Upper lobe of right lung (tissue), 1 donor: Measurements from ENCODE around the gene IL31RA. TPM values are rescaled to one million over a fixed set of nuclear protein-coding genes. Genes with fewer than 3 reads are reported as not detected.

ENCODE experiments used
- ATAC-seq: fragments of 200-7000 bp; cut with Tn5 transposase; one replicate; pipeline ENCODE4 v1.9.1; 2020; ENCODE audit warnings: mild to moderate bottlenecking, moderate library complexity
- DNase-seq: peaks from one replicate; pipeline ENCODE4 v3.0.0-alpha.2; 2020
- H3K27ac ChIP-seq: fragments of 200-600 bp; one replicate; pipeline ENCODE4 v1.8.0; 2022
- H3K27me3 ChIP-seq: fragments of 200-600 bp; one replicate; pipeline ENCODE4 v1.8.0; 2022; ENCODE audit warnings: mild to moderate bottlenecking
- H3K36me3 ChIP-seq: fragments of 200-600 bp; one replicate; pipeline ENCODE4 v1.8.0; 2022
- H3K4me1 ChIP-seq: fragments of 200-600 bp; one replicate; pipeline ENCODE4 v1.8.0; 2022
- H3K4me3 ChIP-seq: fragments of 200-600 bp; one replicate; pipeline ENCODE4 v1.8.0; 2022; ENCODE audit warnings: mild to moderate bottlenecking
- H3K9me3 ChIP-seq: fragments of 200-600 bp; one replicate; pipeline ENCODE4 v1.8.0; 2022
- intact Hi-C: fragments of 100-400 bp; cut with DNase I; formaldehyde crosslinking; loops from one replicate; pipeline ENCODE4 v1.11.0; 2022
- total RNA-seq: library from RNA; stranded (reverse); fragmentation: NEBNext Ultra II Directional; extraction: Animal tissue kit (Norgen Biotek cat#: 25700); gene quantifications from one replicate; pipeline ENCODE4 v1.2.1, GENCODE V29; 2021
- TF ChIP-seq, protein P1 (sequence below): fragments of 200-600 bp; IDR thresholded peaks from one replicate; pipeline ENCODE4 v1.8.0; 2022; ENCODE audit warnings: antibody characterized with exemption
- donor health status: DM: no; HTN: yes; CAD: no; lungs with severe emphysema.

The IL31RA gene
- total RNA-seq, 1 donor from 2014 or later = 0.14 TPM

GRCh38 chr5:55841976-55842375 is 9.2 kb upstream of the IL31RA start:
- H3K27ac ChIP-seq = no peak overlapping the region
- no peak overlapping the region for H3K4me3 ChIP-seq
- no peaks in the 10 kb centered on the region for H3K27me3 ChIP-seq
- H3K4me1 ChIP-seq = no peaks in the 10 kb centered on the region
- intact Hi-C loops = no loop called here
- no peaks in the 10 kb centered on the region for H3K36me3 ChIP-seq
- ATAC-seq (no peak), DNase-seq (no peak)
- no peaks in the 10 kb centered on the region for H3K9me3 ChIP-seq
- TF ChIP-seq, protein P1, sequence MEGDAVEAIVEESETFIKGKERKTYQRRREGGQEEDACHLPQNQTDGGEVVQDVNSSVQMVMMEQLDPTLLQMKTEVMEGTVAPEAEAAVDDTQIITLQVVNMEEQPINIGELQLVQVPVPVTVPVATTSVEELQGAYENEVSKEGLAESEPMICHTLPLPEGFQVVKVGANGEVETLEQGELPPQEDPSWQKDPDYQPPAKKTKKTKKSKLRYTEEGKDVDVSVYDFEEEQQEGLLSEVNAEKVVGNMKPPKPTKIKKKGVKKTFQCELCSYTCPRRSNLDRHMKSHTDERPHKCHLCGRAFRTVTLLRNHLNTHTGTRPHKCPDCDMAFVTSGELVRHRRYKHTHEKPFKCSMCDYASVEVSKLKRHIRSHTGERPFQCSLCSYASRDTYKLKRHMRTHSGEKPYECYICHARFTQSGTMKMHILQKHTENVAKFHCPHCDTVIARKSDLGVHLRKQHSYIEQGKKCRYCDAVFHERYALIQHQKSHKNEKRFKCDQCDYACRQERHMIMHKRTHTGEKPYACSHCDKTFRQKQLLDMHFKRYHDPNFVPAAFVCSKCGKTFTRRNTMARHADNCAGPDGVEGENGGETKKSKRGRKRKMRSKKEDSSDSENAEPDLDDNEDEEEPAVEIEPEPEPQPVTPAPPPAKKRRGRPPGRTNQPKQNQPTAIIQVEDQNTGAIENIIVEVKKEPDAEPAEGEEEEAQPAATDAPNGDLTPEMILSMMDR = no peak

- no peak for ATAC-seq
- Histone ChIP-seq H3K27me3 (no peaks in the 10 kb centered on the region), H3K9me3 (no peaks in the 10 kb centered on the region), H3K36me3 (no peaks in the 10 kb centered on the region), H3K27ac (no peak overlapping the region), H3K4me1 (no peaks in the 10 kb centered on the region), H3K4me3 (no peak overlapping the region)
- intact Hi-C loops = no loop called here
- TF ChIP-seq, protein P1 = no peak
- no peak for DNase-seq
Measured at GRCh38 chr5:55847837-55848236, 3.3 kb upstream of the IL31RA start.

- ATAC-seq = no peak
- H3K4me1 ChIP-seq = no peaks in the 10 kb centered on the region
- no peak overlapping the region for H3K27ac ChIP-seq
- H3K9me3 ChIP-seq = no peaks in the 10 kb centered on the region
- no peak overlapping the region for H3K4me3 ChIP-seq
- H3K27me3 ChIP-seq = no peaks in the 10 kb centered on the region
- intact Hi-C loops = no loop called here
- TF ChIP-seq, protein P1 = no peak
- no peaks in the 10 kb centered on the region for H3K36me3 ChIP-seq
- DNase-seq = no peak
Measured at GRCh38 chr5:55848783-55849182, 2.4 kb upstream of the IL31RA start.

DNA sequence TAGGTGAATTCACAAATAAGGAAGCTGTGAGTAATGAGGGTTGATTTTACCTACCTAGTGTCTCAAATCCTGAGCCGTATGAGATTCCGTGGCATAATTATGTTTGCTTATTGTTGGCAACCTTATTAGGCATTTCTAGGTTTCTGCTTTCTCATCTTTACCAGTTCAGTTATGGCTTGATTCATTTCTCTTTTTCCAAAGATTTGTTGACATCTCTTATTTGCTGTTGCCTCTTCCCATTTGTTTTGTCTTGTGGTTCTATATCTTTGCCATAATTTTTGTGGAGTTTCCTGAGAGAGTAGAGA is 470 bp downstream of the IL31RA start:
- intact Hi-C loops = no loop called here
- Histone ChIP-seq H3K36me3 (no peaks in the 10 kb centered on the region), H3K4me1 (no peaks in the 10 kb centered on the region), H3K27me3 (no peaks in the 10 kb centered on the region), H3K4me3 (no peak overlapping the region), H3K27ac (no peak overlapping the region), H3K9me3 (no peaks in the 10 kb centered on the region)
- TF ChIP-seq, protein P1 = no peak
- ATAC-seq (no peak), DNase-seq (no peak)

GRCh38 chr5:55852503-55852902 is 1.3 kb downstream of the IL31RA start:
- H3K27ac ChIP-seq = no peak overlapping the region
- H3K36me3 ChIP-seq = no peaks in the 10 kb centered on the region
- intact Hi-C loops = no loop called here
- no peaks in the 10 kb centered on the region for H3K4me1 ChIP-seq
- DNase-seq (no peak), ATAC-seq (no peak)
- TF ChIP-seq, protein P1 = no peak
- H3K4me3 ChIP-seq = no peak overlapping the region
- H3K9me3 ChIP-seq = no peaks in the 10 kb centered on the region
- H3K27me3 ChIP-seq = no peaks in the 10 kb centered on the region

DNA sequence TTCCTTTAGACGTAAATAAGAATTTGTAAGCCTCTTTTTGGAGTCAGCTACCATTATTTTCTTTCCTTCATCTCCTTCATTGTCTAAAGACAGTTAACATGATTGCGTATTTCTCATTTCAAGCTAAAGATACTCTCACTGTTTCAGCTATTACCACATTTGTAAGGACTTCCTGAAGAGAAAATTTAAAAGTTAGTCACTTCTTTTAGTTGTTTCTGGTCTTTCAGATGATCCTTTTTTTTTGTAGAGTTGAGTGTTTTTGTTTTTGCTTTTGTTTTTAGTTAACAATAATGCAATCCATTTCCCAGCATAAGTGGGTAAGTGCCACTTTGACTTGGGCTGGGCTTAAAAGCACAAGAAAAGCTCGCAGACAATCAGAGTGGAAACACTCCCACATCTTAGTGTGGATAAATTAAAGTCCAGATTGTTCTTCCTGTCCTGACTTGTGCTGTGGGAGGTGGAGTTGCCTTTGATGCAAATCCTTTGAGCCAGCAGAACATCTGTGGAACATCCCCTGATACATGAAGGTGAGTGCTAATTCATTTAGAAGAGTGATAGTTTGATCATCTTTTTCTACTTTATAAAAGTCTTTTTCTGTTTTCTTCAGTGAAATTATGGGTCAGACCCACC is 2.0 kb downstream of the IL31RA start:
- Histone ChIP-seq H3K27me3 (no peaks in the 10 kb centered on the region), H3K4me1 (no peaks in the 10 kb centered on the region), H3K36me3 (no peaks in the 10 kb centered on the region), H3K27ac (no peak overlapping the region), H3K4me3 (no peak overlapping the region), H3K9me3 (no peaks in the 10 kb centered on the region)
- ATAC-seq = no peak
- intact Hi-C loops = no loop called here
- TF ChIP-seq, protein P1 = no peak
- no peak for DNase-seq
